LNCAP (cell line): ENCODE data around the gene NUMB.

Source experiments
- TF ChIP-seq, protein P1 (sequence below): fragments of 450-650 bp; IDR thresholded peaks from 2 replicates; pipeline ENCODE4 v1.5.1; 2017; ENCODE audit warnings: mild to moderate bottlenecking

Gene NUMB

GRCh38 chr14:73289308-73289707 lies 169.0 kb downstream of the NUMB start:
- TF ChIP-seq, protein P1, sequence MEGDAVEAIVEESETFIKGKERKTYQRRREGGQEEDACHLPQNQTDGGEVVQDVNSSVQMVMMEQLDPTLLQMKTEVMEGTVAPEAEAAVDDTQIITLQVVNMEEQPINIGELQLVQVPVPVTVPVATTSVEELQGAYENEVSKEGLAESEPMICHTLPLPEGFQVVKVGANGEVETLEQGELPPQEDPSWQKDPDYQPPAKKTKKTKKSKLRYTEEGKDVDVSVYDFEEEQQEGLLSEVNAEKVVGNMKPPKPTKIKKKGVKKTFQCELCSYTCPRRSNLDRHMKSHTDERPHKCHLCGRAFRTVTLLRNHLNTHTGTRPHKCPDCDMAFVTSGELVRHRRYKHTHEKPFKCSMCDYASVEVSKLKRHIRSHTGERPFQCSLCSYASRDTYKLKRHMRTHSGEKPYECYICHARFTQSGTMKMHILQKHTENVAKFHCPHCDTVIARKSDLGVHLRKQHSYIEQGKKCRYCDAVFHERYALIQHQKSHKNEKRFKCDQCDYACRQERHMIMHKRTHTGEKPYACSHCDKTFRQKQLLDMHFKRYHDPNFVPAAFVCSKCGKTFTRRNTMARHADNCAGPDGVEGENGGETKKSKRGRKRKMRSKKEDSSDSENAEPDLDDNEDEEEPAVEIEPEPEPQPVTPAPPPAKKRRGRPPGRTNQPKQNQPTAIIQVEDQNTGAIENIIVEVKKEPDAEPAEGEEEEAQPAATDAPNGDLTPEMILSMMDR: no peak

- TF ChIP-seq, protein P1: no peak
Observed at GRCh38 chr14:73287071-73287470, 171.3 kb downstream of the NUMB start.

DNA sequence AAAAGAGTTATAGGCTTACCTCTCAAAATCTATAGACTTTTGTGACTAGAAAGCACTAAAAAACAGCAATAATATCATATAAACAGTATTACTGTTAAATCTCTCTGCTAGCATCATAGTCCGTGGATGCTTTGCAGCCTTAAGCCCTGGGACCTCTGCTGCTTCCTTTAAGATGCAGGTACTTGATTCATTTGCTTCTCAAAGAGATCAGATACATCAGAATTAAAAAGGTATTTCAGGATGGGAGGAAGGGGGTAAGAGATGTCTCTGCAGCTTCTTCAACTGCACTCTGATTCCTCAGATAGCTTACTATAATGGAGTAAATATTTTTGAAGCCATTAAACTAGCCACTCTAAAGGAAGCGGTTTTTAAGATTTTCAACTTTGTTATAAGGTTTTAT lies 171.7 kb downstream of the NUMB start:
- TF ChIP-seq, protein P1: no peak

DNA sequence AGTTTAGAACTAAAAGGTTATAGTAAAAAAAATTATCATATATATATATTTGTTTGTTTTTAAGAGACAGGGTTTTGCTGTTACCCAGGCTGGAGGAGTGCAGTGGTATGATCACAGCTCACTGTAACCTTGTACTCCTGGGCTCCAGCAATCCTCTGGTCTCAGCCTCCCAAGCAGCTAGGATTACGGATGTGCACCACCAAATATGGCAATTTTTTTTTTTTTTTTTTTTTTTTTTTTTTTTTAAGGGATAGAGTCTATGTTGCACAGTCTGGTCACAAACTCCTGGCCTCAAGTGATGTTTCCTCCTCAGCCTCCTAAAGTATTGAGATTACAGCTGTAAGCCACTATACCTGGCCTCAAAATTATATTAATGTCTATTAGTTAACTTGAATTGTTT lies 172.4 kb downstream of the NUMB start:
- TF ChIP-seq, protein P1: no peak

DNA sequence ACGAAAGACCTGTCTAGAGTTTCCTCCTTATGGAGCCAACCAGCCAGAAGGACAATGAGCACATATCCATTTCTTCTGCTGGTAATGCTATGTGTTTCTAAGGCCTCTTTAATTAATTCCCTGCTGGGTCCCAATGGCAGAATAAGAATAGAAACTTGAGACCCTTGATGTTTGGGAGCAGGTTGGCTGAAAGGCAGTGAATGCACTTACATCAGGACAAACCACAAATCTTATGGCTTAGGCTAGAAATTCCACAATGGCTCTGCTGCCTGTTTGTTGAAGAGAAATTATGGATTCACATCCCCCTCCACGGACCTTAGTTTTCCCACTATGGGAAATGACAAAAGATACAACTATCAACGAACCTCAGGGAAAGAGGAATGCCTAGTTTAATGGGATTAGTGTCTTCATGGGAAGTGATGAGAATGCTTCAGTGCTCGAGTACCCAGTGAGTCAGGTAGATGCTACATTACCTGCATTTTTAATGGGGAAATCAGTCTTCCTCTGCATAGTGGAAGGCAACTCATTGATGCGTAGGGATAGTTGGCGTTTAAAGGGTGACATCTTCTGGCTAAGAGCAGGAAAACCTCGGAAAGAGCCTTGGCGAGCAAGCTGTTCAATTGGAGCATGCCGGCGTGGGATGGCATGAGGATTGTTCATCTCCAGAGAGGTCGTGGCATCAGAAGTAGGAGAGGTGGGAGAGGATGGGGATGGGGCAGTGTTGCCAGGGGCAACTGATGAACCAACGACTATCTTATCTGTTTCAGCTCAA lies 174.6 kb downstream of the NUMB start:
- TF ChIP-seq, protein P1: no peak; the same call in 1 of the 2 replicates

- TF ChIP-seq, protein P1: no peak
Observed at GRCh38 chr14:73280903-73281302, 177.4 kb downstream of the NUMB start.

DNA sequence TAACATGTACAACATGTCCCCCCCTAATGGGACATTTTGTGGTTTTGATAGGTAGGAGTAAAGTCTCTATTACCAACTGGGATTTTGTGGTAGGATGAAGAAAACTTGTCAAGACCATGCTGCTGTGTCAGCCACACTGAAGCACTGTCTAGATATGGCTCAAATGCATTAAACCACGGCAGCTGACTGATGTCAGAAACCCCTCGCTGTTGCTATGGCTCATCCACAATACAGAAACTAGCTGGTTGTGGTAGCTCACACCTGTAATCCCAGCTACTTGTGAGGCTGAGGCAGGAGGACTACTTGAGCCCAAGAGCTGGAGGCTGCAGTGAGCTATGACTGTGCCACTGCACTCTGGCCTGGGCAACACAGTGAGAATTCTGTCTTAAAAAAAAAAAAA lies 181.0 kb downstream of the NUMB start:
- TF ChIP-seq, protein P1: no peak
